Peyer's patch (tissue), 4 donors: ENCODE results near the gene HOXD12.

Experiments used
- CTCF ChIP-seq, 6 experiments: fragments of 450-650 bp in 4 of 6; fragments of 200-600 bp in 2 of 6; sonication (generic) in 1 of 6; IDR thresholded peaks; one replicate each; pipeline ENCODE4 v1.5.1; 2017 to 2019; ENCODE audit warnings: antibody characterized with exemption in 6 of 6, mild to moderate bottlenecking in 3 of 6, moderate library complexity in 1 of 6
- POLR2A ChIP-seq, 2 donors: fragments of 450-650 bp; IDR thresholded peaks; one replicate each; pipeline ENCODE4 v1.5.1; 2017; ENCODE audit warnings: antibody characterized with exemption in 2 of 2, mild to moderate bottlenecking in 2 of 2, moderate library complexity in 2 of 2

- TF ChIP-seq CTCF (IDR thresholded peaks at IDR 0.05) = no peak
- TF ChIP-seq POLR2A (IDR thresholded peaks at IDR 0.05) = no peak
Measured at GRCh38 chr2:176063958-176064357, 35.6 kb upstream of the HOXD12 start.
